ENCODE measurements around the gene PCYT2.
"Not testable (repeated sequence)": the region's sequence is repeated elsewhere in the genome, so short reads cannot be mapped to it uniquely, and the experiment has no call there.

The PCYT2 gene

DNA sequence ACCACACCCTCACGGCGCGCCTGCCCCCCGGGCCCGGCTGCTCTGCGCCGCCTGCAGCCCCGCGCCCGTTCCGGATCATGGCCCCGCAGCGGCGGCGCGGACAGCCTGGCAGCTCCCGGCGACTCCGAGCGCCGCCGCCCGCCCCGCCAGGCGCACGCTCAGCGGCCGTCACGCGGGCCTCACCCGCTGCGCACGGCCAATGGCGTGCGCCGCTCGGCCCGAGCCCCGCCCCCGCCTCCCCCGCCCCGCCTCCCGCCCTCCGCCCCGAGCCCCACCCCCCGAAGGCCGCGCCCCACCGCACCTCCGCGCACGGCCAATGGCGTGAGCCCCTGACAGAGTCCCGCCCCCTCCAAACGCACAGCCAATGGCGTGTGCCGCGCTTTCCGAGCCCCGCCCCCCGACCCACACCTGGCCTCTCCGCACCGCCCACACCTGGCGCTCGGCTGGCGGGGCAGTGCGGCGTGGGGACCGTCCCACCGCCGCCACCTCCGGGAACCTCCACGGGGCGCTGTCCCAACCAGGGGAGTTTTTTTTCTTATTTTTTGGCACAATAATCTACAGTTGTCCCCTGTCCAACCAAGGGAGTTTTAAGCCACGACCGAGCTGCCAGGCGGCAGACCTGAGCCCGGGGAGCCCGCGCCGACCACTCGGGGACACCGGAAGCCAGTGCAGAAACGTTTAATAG, at the start of gene PCYT2:
PCYT2 (minus strand) TSS at position 123 of the 685 bp plus-strand sequence; CDS start at position 79, 44 bp downstream.
- no peak for DNase-seq (ENCODE audit: low read depth, low spot score)

DNA sequence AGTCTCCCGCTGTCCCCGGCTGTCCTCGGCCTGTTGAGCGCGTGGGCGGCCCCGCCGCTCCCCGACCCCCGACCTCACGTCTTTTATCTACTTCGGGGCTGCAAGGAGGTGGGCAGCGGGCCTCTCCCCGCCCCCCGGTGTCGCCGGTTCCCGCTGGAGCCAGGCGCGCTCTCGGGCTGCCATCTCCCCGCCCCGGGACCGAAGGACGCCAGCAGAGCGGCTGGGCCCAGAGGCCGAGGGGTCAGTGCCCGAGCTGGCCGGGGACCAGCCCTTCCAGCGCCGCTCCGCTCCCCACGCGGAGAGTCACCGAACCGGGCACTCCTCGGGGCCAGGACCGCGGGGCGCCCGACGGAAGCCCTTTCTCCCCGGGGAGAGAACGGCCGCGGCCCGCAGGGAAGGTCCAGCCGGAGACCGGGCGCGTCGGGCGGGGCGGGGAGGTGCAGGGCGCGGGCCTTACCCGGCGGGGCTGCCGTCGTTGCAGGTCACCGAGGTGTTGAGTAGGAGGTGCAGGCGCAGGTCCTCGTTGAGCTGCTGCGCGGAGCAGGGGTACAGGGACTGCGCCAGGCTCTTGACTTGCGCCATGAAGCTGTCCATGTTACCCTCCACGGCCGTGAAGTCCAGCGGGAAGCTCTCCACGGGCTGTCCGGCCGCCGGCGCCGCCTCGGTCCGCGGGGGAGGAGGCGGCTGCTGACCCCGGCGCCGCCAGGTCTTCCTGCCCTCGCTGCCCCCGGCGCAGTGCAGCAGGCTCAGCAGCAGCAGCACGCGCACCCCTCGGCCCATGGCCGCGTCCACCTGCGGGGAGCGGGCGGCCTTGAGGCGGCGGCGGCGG, 49.1 kb upstream of the PCYT2 start:
- DNase-seq (ENCODE audit: low read depth, low spot score), result no peak

DNA sequence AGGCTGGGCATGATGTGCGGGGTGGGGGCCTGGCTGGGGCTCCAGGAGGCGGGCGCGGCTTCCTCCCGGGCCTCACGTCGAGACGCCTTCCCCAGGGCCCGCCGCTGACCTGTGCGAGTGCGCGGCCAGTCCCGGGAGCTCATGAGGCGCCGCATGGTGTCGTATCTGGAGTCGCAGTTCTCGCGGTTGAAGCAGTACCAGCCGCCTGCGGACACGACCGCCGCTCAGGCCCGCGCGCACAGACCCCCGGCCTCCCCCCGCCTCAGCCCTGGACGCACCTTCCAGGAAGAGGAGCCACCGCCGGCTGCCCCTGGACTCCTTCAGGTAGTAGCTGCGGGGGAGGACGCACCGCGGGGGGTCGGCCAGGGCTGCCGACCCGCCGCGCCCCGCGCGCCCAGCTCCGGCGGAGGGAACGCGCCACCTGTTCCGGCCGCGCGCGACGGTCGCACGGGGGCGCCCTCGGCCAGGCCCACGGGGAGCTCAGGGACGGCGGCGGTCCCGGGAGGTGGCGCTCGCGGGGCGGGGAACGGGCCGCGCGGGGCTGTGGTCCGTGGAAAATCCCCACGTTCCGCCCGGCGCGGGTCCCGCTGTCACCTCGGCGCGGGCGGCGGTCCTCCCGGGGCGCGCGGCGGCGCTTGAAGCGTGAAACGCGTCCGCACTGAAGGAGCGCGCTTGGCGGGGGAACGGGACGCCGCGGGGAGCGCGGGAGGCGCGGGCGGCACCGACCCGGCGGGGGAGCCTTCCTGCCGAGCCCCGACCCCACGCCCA, 48.3 kb upstream of the PCYT2 start:
- no peak for DNase-seq (ENCODE audit: low read depth, low spot score)

DNA sequence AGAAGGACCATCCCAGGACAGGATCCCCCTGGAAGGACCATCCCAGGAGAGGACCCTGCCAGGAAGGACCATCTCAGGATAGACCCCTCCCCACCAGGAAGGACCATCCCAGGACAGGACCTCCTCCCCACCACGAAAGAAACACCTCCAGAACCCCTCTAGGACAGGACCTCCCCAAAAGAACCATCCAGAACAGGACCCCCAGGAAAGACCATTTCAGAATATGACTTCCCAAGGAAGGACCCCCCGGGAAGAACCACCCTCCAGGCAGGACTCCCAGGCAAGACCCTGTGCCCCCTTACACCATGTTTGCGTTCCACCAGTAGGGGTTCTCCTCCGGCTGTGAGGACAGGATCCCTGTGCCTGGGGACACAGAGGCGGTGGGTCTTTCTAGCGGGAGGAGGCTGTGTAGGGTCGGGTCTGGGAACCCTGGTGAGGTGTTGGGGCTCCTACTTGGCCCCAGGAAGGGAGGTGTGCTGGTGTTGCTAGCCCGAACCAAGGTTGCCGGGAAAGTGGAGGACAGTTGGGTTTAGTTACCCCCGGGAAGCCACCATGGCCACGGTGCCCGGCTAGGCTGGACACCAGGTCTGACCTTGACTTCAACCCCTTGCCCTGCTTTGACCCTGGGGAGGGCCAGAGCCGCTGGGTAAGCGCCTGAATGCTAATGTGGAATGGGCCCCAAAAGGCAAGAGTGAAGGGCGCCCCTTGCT, 47.6 kb upstream of the PCYT2 start:
- DNase-seq (ENCODE audit: low read depth, low spot score), result no peak

DNA sequence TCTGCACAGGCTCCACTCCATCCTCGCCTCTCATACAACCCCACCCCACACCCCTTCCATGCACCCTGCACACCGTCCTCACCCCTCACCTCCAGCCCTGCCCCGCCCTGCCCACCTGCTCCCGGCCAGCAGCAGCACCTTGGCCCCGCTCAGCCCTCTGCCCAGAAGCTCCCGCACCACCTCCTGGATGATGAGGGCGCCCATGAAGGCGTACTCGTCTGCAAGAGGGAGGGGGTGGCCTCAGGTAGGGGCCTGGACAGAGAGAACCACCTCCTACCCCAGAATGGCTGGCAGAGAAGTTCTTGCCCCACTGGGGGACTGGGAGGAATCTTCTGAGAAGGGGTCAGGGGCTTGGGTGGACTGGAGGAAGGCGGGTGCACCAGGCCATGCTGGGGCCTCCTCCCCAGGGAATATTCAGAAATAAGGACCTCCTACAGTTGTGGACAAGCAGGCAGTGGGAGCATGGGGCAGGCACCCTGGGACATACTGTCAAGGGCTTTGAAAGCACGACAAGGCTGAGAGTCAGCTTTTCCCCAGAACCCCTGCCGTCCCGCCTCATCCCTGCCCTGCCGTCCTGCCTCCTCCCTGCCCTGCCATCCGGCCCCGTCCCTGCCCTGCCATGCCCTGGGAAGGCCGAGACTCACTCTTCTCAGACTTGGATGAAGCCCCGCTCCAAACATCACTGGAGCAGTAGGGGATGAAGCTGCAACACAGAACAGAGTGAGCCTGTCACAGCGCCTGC, 46.7 kb upstream of the PCYT2 start:
- DNase-seq (ENCODE audit: low read depth, low spot score), result no peak

DNA sequence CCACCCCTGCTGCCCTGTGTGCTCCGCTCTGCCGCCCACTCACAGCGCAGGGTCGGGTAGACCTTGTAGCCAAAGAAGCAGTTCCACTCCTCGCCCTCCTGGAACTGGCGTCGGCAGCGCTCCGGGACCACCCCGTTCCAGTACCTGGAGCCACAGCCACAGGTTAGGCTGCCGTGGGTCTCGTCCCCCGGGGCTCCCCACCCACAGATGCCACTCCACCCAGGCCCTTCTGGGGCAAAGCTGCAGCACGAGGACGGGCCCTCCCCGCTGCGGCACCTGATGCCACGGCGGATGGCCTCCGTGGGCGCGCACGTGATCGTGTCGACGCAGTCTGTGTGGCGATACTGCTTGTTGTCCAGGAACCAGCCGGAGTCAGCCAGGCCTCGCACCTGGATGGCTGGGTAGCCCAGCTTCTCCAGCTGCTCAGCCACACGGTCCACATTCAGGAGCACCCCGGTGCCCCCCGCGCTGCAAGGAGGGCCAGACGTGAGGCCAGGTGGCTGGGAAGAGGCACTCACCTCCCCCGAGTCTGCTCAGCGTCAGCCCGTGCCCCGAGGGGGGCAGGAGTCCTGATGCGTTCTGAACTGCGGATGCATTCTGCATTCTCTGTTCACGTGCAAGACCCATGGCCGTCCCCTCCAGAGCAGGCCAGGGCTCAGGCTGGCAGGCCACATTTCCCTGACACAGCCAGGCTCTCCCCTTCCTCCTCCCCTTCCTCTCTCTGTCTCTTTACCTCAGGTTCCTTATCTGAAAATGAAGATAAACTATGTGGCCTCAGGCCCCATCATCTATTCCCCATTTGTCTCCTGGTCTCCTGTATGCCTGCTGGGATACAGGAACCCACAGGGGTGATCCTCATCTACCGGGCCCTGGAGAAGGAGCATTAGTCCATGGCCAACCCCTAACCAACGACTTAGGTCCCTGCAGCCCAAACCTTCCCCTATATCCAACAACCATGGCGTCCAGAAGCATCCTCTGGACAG, 45.7 kb upstream of the PCYT2 start:
- DNase-seq (ENCODE audit: low read depth, low spot score), result no peak

DNA sequence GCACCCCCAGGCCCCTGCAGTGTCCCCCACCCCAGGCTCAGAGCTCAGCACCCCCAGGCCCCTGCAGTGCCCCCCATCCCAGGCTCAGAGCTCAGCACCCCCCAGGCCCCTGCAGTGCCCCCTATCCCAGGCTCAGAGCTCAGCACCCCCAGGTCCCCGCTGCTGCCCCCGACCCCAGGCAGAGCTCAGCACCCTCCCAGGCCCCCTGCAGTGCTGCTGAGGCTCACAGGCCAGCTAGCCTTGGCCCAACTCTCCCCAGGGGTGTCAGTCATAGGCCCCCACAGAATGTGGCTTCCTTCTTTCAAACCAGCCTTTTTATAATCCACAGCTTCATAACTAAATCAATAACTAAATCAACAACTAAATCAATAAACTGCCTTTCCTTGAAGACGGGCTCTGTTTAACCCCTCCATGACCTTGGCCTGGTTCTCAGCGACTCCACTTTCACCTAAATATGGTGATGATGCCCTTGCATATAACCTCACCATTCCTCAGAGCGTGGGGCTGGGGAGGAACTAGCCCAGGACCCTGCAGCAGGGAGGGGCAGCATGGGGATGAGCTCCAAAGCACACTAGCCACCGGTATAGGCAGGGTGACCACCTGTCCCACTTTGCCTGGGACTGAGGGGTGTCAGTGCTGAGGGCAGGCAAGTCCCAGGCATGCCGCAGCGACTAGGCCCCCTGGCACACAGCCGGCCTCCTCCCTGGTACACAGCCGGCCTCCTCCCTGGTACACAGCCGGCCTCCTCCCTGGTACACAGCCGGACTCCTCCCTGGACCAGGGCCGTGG, 44.8 kb upstream of the PCYT2 start:
- DNase-seq (ENCODE audit: low read depth, low spot score), result no peak

DNA sequence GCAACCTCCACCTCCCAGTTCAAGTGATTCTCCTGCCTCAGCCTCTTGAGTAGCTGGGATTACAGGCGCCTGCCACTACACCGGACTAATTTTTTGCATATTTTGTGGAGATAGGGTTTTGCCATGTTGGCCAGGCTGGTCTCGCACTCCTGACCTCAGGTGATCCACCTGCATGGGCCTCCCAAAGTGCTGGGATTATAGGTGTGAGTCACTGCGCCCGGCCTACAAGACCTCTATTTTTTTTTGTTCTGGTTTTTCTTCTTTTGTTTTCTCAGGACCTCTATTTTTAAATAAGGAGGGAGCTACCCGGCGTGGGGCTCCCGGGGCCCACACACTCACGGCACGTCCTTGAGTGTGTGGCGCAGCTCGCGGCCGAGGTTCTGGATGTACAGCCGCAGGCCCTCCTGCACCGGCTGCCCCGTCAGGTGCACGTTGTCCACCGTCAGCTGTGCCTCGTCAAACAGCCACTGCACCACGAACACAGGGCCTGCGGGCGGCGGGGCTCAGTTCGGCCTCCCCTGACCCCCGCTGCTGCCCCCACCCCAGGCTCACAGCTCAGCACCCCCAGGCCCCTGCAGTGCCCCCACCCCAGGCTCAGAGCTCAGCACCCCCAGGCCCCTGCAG, 44.0 kb upstream of the PCYT2 start:
- no peak for DNase-seq (ENCODE audit: low read depth, low spot score)

DNA sequence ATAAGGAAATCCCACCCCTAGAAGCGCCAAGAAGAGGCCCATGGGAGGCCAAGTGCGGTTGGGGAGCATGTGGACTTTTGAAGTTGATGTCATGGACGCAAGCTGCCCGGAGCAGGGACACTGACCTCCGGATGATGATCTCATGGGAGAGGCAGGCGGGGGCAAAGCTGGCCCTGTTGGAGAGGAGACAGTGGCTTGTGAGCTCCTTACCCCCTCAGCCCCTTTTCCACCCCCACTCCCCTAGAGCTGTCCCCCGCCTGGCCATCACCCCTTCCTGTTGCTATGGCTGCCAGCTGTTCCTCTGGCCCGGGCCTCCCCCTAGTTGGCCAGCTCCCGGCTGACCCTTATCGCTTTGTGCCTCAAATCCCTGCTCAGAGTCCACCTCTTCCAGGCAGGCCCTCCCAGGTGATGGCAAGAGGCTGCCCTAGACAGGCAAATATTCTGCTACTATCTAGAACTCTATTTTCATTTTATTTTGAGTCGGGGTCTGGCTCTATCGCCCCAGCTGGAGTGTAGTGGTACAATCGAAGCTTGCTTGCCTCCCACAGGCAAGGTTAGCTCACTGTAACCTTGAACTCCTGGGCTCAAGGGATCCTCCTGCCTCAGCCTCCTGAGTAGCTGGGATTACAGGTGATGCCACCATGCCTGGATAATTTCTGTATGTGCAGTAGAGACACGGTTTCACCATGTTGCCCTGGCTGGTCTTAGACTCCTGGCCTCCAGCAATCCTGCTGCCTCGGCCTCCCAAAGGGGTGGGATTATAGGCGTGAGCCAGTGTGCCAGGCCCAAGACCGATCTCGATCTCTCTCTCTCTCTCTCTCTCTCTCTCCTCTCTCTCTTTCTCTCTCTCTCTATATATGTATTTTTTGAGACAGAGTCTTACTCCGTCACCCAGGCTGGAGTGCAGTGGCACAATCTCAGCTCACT, 43.2 kb upstream of the PCYT2 start:
- no peak for DNase-seq (ENCODE audit: low read depth, low spot score)

DNA sequence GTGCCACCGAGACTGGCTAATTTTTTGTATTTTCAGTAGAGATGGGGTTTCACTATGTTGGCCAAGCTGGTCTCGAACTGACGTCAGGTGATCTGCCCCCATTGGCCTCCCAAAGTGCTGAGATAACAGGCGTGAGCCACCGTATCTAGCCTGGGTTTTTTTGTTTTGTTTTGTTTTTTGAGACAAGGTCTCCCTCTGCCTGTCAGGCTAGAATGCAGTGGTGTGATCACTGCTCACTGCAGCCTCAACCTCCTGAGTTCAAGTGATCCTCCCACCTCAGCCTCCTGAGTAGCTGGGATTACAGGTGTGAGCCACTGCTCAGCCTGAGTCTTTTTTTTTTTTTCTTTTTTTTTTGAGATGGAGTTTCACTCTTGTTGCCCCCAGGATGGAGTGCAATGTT, 42.2 kb upstream of the PCYT2 start:
- DNase-seq (ENCODE audit: low read depth, low spot score), result not testable (repeated sequence)

DNA sequence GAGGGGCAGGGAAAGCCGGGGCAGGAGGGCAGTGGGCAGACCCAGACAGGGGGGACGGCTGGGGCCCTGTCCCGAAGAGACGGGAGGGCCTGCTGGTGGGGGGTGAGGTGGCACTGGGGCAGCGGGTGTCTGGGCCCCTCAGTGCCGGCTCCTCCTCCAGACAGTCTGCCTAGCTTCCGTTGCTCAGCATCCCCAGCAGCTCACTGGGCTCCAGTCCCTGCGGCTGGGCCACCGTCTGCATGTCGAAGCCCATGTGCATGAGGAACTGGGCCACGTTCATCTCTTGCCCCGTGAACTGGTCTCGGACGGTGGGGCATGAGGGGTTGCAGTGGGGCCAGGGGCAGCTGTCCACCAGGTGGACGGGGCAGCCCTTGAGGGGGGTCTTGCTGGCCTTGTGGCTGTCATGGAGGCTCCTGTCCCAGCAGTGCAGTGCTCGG, 41.6 kb upstream of the PCYT2 start:
- no peak for DNase-seq (ENCODE audit: low read depth, low spot score)

DNA sequence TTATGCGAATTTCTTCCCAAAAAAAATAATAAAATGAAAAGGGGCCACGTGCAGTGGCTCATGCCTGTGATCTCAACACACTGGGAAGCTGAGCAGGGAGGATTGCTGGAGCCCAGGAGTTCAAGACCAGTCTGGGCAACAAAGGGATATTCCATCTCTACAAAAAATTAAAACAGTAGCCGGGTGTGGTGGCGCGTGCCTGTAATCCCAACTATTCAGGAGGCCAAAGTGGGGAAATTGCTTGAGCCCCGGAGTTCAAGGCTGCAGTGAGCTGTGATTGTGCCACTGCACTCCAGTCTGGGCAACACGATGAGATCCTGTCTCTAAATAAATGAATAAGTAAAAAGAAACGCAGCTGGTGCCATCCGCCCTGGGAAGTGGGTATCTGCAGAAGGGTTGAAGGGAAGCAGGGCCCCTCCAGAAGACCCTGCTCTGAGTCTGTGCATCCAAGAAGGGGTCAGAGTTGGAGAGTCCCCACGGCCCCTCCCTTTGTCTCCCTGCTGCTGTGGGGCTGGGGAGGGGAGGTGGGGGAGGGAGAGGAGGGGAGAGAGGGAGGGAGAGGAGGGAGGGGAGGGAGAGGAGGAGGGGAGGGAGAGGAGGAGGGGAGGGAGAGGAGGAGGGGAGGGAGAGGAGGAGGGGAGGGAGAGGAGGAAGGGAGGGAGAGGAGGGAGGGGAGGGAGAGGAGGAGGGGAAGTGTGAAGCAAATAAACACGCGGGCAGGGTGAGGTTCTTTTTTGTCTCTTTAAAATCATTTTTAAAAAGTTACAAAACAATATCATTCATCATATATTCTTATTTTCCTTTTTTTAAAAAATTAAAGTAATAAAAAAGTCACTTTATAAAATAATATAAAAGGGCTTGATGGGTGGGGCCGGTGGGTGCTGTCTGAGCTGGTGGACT, 40.8 kb upstream of the PCYT2 start:
- DNase-seq (ENCODE audit: low read depth, low spot score), result no peak

DNA sequence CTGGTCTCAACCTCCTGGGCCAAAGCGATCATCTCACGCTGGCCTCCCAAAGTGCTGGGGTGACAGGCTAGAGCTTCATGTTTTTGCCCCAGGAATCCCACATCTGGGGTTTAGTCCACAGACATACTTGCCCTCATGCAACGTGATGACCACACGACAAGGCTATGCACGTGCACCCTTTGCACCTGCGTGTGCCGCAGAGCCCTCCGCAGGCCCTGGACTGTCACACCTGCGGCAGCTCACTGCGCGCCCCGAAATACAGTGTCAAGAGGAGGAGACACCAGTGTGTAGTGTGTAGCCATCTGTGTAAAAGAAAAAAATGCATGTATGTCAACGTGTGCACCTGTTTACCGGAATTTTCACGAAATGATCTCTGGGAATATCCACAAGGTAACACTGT, 39.3 kb upstream of the PCYT2 start:
- DNase-seq (ENCODE audit: low read depth, low spot score), result no peak

DNA sequence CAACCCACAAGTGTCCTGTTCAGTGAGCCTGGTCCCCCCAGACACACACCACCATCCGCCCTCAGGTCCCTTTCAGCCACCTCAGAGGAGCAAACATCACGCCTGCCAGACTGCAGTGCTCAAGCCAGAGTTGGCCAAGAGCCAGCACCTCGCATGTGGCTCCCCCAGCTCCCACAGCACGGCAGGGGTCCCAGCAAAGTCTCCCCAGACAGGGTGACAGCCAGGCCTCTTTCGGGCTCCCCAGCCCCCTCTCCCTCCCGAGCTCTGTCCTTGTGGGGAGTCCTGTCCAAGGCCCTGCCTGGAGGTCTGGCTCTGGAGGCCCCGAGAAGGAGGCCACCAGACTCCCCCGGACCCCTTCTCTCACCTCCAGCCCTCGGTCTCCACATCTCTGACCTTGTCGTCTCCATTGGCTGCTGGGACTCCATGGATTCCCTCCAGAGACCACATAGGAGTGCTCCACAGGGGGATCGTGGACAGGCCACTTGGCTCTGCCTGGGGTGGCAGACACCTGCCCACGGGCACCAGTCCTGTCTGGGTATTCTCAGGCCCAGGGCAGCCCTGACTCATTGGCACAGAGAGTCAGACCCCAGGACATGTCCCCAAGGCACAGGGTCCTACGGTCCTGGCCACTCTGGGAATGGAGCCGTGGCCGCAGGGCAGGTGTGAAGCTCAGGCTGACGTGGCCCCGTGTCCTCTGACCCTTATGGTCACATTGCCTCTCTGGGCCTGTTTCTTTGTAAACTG, 37.6 kb upstream of the PCYT2 start:
- no peak for DNase-seq (ENCODE audit: low read depth, low spot score)

DNA sequence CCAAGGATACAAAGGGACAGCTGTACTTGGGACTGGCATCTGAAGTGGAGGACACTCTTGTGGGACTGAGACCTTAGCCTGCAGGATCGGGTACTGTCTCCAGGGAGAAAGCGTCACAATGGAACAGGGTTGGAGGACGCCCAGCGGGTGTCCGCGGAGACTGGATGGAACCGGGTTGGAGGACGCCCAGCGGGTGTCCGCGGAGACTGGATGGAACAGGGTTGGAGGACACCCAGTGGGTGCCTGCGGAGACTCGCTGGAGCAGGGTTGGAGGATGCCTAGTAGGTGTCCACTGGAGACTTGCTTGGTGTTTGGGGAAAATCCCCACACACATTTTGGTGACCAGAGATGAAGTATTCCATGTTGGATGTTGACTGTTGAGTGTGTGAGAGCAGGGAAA, 36.0 kb upstream of the PCYT2 start, which contains the start of gene MYADML2:
MYADML2 (minus strand) TSS at position 45 of the 400 bp plus-strand sequence. CDS start 5,492 bp downstream, outside the sequence.
- DNase-seq (ENCODE audit: low read depth, low spot score), result no peak

Measured in smooth muscle cell of the brain vasculature (primary cell).